Thyroid gland (tissue), 4 donors: ENCODE data around the gene OTUD5. TPM values are rescaled to one million over a fixed set of nuclear protein-coding genes. Genes with fewer than 3 reads are reported as not detected.

Experiments used
- DNase-seq, 2 donors: peaks; one replicate each; pipeline ENCODE4 v3.0.0-alpha.2; 2019
- H3K27ac ChIP-seq, 3 donors: fragments of 200-600 bp; sonication (generic); 1 replicate in 2 of 3; 2 replicates in 1 of 3; pipeline ENCODE4 v1.5.1; 2016 to 2019; ENCODE audit warnings: mild to moderate bottlenecking in 1 of 3, moderate library complexity in 1 of 3
- H3K27me3 ChIP-seq: fragments of 200-600 bp; sonication (generic); one replicate; pipeline ENCODE4 v1.5.1; 2019
- H3K36me3 ChIP-seq, 2 donors: fragments of 200-600 bp; sonication (generic); one replicate each; pipeline ENCODE4 v1.5.1; 2016 to 2019
- H3K4me1 ChIP-seq, 2 donors: fragments of 200-600 bp; sonication (generic); one replicate each; pipeline ENCODE4 v1.5.1; 2017 to 2019
- H3K4me3 ChIP-seq, 3 donors: fragments of 200-600 bp; sonication (generic); replicated peaks in 1 of 3; 1 replicate in 2 of 3; 2 replicates in 1 of 3; pipeline ENCODE4 v1.5.1; 2016; ENCODE audit warnings: mild to moderate bottlenecking in 1 of 3
- H3K9me3 ChIP-seq: fragments of 200-600 bp; sonication (generic); one replicate; pipeline ENCODE4 v1.5.1; 2017
- CTCF ChIP-seq, 6 experiments: fragments of 200-600 bp in 3 of 6; fragments of 450-650 bp in 3 of 6; sonication (generic) in 3 of 6; IDR thresholded peaks; one replicate each; pipeline ENCODE4 v1.5.1; 2016 to 2019; ENCODE audit warnings: antibody characterized with exemption in 6 of 6, mild to moderate bottlenecking in 2 of 6, inconsistent platforms in 1 of 6, moderate library complexity in 1 of 6
- POLR2A ChIP-seq, 2 donors: fragments of 450-650 bp; IDR thresholded peaks; one replicate each; pipeline ENCODE4 v1.6.1; 2017; ENCODE audit warnings: antibody characterized with exemption in 2 of 2, mild to moderate bottlenecking in 2 of 2, moderate library complexity in 1 of 2
- WGBS, 2 donors: methylation state at CpG; one replicate each; pipeline ENCODE4 v1.1.5; 2017; 5-methylcytosine and 5-hydroxymethylcytosine counted together
- intact Hi-C: fragments of 100-400 bp; cut with DNase I; formaldehyde crosslinking; loops from one replicate; pipeline ENCODE4 v1.15.1; 2023
- total RNA-seq, 4 donors: library from RNA; depleted of rRNA; stranded (reverse); fragments of >200 nt; gene quantifications; one replicate each; pipeline ENCODE4 v1.2.3, GENCODE V29; 2016

The OTUD5 gene
- total RNA-seq, 4 donors from 2014 or later = 33.9 to 52.4 (median 43.3) TPM

GRCh38 chrX:48919947-48920717, 37.3 kb downstream of the OTUD5 start:
- H3K27ac ChIP-seq = peak overlapping the region in 1 of 3 donors; percentile 87
- no peaks in the 10 kb centered on the region for H3K9me3 ChIP-seq
- no peaks in the 10 kb centered on the region for H3K27me3 ChIP-seq
- intact Hi-C loops = no loop called here
- whole genome bisulfite sequencing, 2 donors = 61 to 85% methylated on average over 2 to 8 of the region's 8 CpGs
- H3K4me1 ChIP-seq = peaks cover 4 to 12% of the 10 kb centered on the region in 2 donors
- peaks cover 17 to 19% of the 10 kb centered on the region in 2 donors for H3K36me3 ChIP-seq
- no peak overlapping the region for H3K4me3 ChIP-seq
- no peak for TF ChIP-seq POLR2A (IDR thresholded peaks at IDR 0.05)
- TF ChIP-seq CTCF (IDR thresholded peaks at IDR 0.05) = no peak
- DNase-seq = no peak

GRCh38 chrX:48919360-48919841, 38.0 kb downstream of the OTUD5 start:
- 0% methylated on average over 1 to 7 of the region's 15 CpGs for WGBS, 2 donors
- DNase-seq = no peak
- H3K27ac ChIP-seq = peak overlapping the region; percentile 17 to 87 (median 61)
- TF ChIP-seq CTCF (IDR thresholded peaks at IDR 0.05) (no peak), POLR2A (IDR thresholded peaks at IDR 0.05) (no peak)
- peak overlapping the region in 1 of 3 donors; percentile 42 for H3K4me3 ChIP-seq
- peaks cover 13 to 17% of the 10 kb centered on the region in 2 donors for H3K36me3 ChIP-seq
- H3K4me1 ChIP-seq = peaks cover 4 to 12% of the 10 kb centered on the region in 2 donors
- intact Hi-C loops = no loop called here
- H3K27me3 ChIP-seq = no peaks in the 10 kb centered on the region
- H3K9me3 ChIP-seq = no peaks in the 10 kb centered on the region

GRCh38 chrX:48918643-48919340, 38.6 kb downstream of the OTUD5 start, which contains the start of gene PIM2:
Gene PIM2 (minus strand): TSS chrX:48919024. CDS start chrX:48918834, 190 bp downstream.
- peaks cover 4 to 12% of the 10 kb centered on the region in 2 donors for H3K4me1 ChIP-seq
- H3K27ac ChIP-seq = peak within 1 kb of the TSS; percentile 33 to 87 (median 80)
- 0% methylated on average over 5 to 8 of the region's 55 CpGs for WGBS, 2 donors
- H3K9me3 ChIP-seq = no peaks in the 10 kb centered on the region
- intact Hi-C loops = no loop called here
- peaks cover 13 to 15% of the 10 kb centered on the region in 2 donors for H3K36me3 ChIP-seq
- H3K4me3 ChIP-seq = peak within 1 kb of the TSS in 2 of 3 donors; percentile 42
- TF ChIP-seq CTCF (IDR thresholded peaks at IDR 0.05) (peak in 1 of 6 experiments; percentile 5), POLR2A (IDR thresholded peaks at IDR 0.05) (peak; percentile 47 to 97)
- no peaks in the 10 kb centered on the region for H3K27me3 ChIP-seq
- DNase-seq = peak; percentile 94 to 95

GRCh38 chrX:48918301-48918642, 39.1 kb downstream of the OTUD5 start:
- H3K27me3 ChIP-seq = no peaks in the 10 kb centered on the region
- no CpG with 5 or more reads among the region's 23 CpGs for WGBS, 2 donors
- DNase-seq = no peak
- H3K36me3 ChIP-seq = peaks cover 8 to 10% of the 10 kb centered on the region in 2 donors
- no peaks in the 10 kb centered on the region for H3K9me3 ChIP-seq
- intact Hi-C loops = no loop called here
- TF ChIP-seq CTCF (IDR thresholded peaks at IDR 0.05) = no peak
- no peak for TF ChIP-seq POLR2A (IDR thresholded peaks at IDR 0.05)
- peak overlapping the region in 2 of 3 donors; percentile 42 for H3K4me3 ChIP-seq
- peaks cover 4 to 12% of the 10 kb centered on the region in 2 donors for H3K4me1 ChIP-seq
- peak overlapping the region; percentile 33 to 87 (median 80) for H3K27ac ChIP-seq
